Tibial nerve (tissue), 4 donors: ENCODE measurements around the gene ZNF423. TPM values are rescaled to one million over a fixed set of nuclear protein-coding genes. Genes with fewer than 3 reads are reported as not detected.

ENCODE experiments used
- DNase-seq, 2 donors: peaks; one replicate each; pipeline ENCODE4 v3.0.0-alpha.2; 2019; ENCODE audit warnings: low spot score in 2 of 2
- H3K27ac ChIP-seq, 4 donors: fragments of 200-600 bp; sonication (generic) in 3 of 4; one replicate each; pipeline ENCODE4 v1.5.1; 2017 to 2019; ENCODE audit warnings: mild to moderate bottlenecking in 1 of 4
- H3K27me3 ChIP-seq, 2 donors: fragments of 200-600 bp; sonication (generic) in 1 of 2; one replicate each; pipeline versions ENCODE4 v1.5.1 to v1.6.0; 2017 to 2019
- H3K36me3 ChIP-seq, 3 donors: fragments of 200-600 bp; sonication (generic); one replicate each; pipeline ENCODE4 v1.5.1; 2018 to 2019
- H3K4me1 ChIP-seq, 4 donors: fragments of 200-600 bp; sonication (generic) in 3 of 4; one replicate each; pipeline ENCODE4 v1.5.1; 2017 to 2019
- H3K4me3 ChIP-seq, 4 donors: fragments of 200-600 bp; sonication (generic) in 3 of 4; one replicate each; pipeline ENCODE4 v1.5.1; 2017 to 2019; ENCODE audit warnings: mild to moderate bottlenecking in 1 of 4, moderate library complexity in 1 of 4
- H3K9me3 ChIP-seq, 4 donors: fragments of 200-600 bp; sonication (generic) in 3 of 4; one replicate each; pipeline ENCODE4 v1.5.1; 2017 to 2019
- EP300 ChIP-seq, 2 donors: sonication (generic); formaldehyde crosslinking; IDR thresholded peaks; one replicate each; pipeline ENCODE4 v1.6.1; 2017; ENCODE audit warnings: antibody characterized with exemption in 2 of 2, mild to moderate bottlenecking in 1 of 2
- POLR2A ChIP-seq, 2 donors: fragments of 450-650 bp; IDR thresholded peaks; one replicate each; pipeline ENCODE4 v1.6.1; 2017; ENCODE audit warnings: antibody characterized with exemption in 2 of 2, mild to moderate bottlenecking in 2 of 2, moderate library complexity in 2 of 2
- WGBS, 2 donors: methylation state at CpG; one replicate each; pipeline ENCODE4 v1.1.5; 2018; 5-methylcytosine and 5-hydroxymethylcytosine counted together
- total RNA-seq, 4 donors: library from RNA; depleted of rRNA; stranded (reverse); fragments of >200 nt; gene quantifications; one replicate each; pipeline ENCODE4 v1.1.0, GENCODE V29; 2016
- TF ChIP-seq, protein P1 (sequence below), 5 experiments: fragments of 200-600 bp in 3 of 5; fragments of 450-650 bp in 2 of 5; sonication (generic) in 3 of 5; IDR thresholded peaks; one replicate each; pipeline ENCODE4 v1.5.1; 2016 to 2019; ENCODE audit warnings: antibody characterized with exemption in 5 of 5, mild to moderate bottlenecking in 3 of 5, moderate library complexity in 2 of 5

The ZNF423 gene
- total RNA-seq, 4 donors from 2014 or later, result 15.9 to 20.5 (median 18.5) TPM

DNA sequence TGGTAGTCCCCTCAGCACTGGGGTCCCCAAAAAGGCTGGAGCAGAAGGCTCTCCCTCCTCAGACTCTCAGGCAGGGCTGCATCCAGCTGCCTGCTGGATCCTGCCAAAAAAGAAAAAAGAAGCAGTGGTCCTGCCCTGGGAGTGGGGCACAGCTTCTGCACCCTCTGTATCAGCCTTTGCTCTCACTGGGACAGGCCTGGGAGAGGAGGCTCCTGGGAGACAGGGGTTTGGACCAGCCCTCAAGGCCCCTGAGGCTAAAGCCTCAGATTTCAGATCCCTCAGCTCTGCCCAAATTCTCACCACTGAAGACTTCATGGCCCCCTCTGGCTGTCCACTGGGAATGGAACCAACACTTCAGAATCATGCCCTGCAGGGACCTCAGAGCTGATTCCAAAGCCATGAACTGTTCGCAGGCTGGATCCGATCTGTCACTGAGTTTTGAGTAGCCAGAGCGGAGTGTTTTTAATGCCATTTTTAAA lies 385.4 kb downstream of the ZNF423 start:
- TF ChIP-seq, protein P1, sequence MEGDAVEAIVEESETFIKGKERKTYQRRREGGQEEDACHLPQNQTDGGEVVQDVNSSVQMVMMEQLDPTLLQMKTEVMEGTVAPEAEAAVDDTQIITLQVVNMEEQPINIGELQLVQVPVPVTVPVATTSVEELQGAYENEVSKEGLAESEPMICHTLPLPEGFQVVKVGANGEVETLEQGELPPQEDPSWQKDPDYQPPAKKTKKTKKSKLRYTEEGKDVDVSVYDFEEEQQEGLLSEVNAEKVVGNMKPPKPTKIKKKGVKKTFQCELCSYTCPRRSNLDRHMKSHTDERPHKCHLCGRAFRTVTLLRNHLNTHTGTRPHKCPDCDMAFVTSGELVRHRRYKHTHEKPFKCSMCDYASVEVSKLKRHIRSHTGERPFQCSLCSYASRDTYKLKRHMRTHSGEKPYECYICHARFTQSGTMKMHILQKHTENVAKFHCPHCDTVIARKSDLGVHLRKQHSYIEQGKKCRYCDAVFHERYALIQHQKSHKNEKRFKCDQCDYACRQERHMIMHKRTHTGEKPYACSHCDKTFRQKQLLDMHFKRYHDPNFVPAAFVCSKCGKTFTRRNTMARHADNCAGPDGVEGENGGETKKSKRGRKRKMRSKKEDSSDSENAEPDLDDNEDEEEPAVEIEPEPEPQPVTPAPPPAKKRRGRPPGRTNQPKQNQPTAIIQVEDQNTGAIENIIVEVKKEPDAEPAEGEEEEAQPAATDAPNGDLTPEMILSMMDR (IDR thresholded peaks at IDR 0.05), result no peak
- TF ChIP-seq EP300 (IDR thresholded peaks at IDR 0.05) (no peak), POLR2A (IDR thresholded peaks at IDR 0.05) (no peak)
- Histone ChIP-seq H3K4me3 (no peak overlapping the region), H3K27ac (no peak overlapping the region), H3K9me3 (no peaks in the 10 kb centered on the region), H3K36me3 (no peaks in the 10 kb centered on the region), H3K27me3 (no peaks in the 10 kb centered on the region), H3K4me1 (no peaks in the 10 kb centered on the region)
- no peak for DNase-seq
- WGBS, 2 donors, result 86 to 90% methylated on average over 3 of the region's 3 CpGs

- H3K36me3 ChIP-seq, result no peaks in the 10 kb centered on the region
- DNase-seq, result no peak
- H3K9me3 ChIP-seq, result no peaks in the 10 kb centered on the region
- TF ChIP-seq, protein P1 (IDR thresholded peaks at IDR 0.05), result no peak
- TF ChIP-seq EP300 (IDR thresholded peaks at IDR 0.05) (no peak), POLR2A (IDR thresholded peaks at IDR 0.05) (no peak)
- H3K4me3 ChIP-seq, result no peak overlapping the region
- H3K27me3 ChIP-seq, result peaks cover 0 to 4% of the 10 kb centered on the region in 2 donors
- 91 to 93% methylated on average over 10 to 13 of the region's 13 CpGs for WGBS, 2 donors
- H3K4me1 ChIP-seq, result peaks cover 0 to 1% (median 0%) of the 10 kb centered on the region in 4 donors
- no peak overlapping the region for H3K27ac ChIP-seq
These were observed 385.9 kb downstream of the ZNF423 start for GRCh38 chr16:49469930-49470451.

- Histone ChIP-seq H3K4me3 (no peak overlapping the region), H3K4me1 (peaks cover 0 to 7% (median 0%) of the 10 kb centered on the region in 4 donors), H3K9me3 (no peaks in the 10 kb centered on the region), H3K27ac (no peak overlapping the region), H3K27me3 (peaks cover 0 to 11% of the 10 kb centered on the region in 2 donors), H3K36me3 (no peaks in the 10 kb centered on the region)
- no peak for DNase-seq
- 90 to 97% methylated on average over 6 of the region's 6 CpGs for WGBS, 2 donors
- no peak for TF ChIP-seq POLR2A (IDR thresholded peaks at IDR 0.05)
- TF ChIP-seq EP300 (IDR thresholded peaks at IDR 0.05), result no peak
- TF ChIP-seq, protein P1 (IDR thresholded peaks at IDR 0.05), result no peak
These were observed 386.6 kb downstream of the ZNF423 start for GRCh38 chr16:49469311-49469670.

GRCh38 chr16:49468611-49469310 lies 387.2 kb downstream of the ZNF423 start:
- H3K27me3 ChIP-seq, result peaks cover 0 to 16% of the 10 kb centered on the region in 2 donors
- H3K9me3 ChIP-seq, result no peaks in the 10 kb centered on the region
- no peak for DNase-seq
- WGBS, 2 donors, result 89 to 91% methylated on average over 3 of the region's 3 CpGs
- no peaks in the 10 kb centered on the region for H3K36me3 ChIP-seq
- TF ChIP-seq, protein P1 (IDR thresholded peaks at IDR 0.05), result no peak
- no peak for TF ChIP-seq POLR2A (IDR thresholded peaks at IDR 0.05)
- no peak for TF ChIP-seq EP300 (IDR thresholded peaks at IDR 0.05)
- no peak overlapping the region for H3K27ac ChIP-seq
- peaks cover 0 to 7% (median 0%) of the 10 kb centered on the region in 4 donors for H3K4me1 ChIP-seq
- no peak overlapping the region for H3K4me3 ChIP-seq
